ENCODE data around the gene KLF15.

Gene KLF15

GRCh38 chr3:126320517-126321293 lies 36.5 kb downstream of the KLF15 start:
- no peak for DNase-seq (ENCODE audit: low spot score)

- DNase-seq (ENCODE audit: low spot score), result no peak
Measured at GRCh38 chr3:126319701-126320295, 37.4 kb downstream of the KLF15 start.

GRCh38 chr3:126317029-126317996 lies 39.9 kb downstream of the KLF15 start:
- DNase-seq (ENCODE audit: low spot score), result no peak

- DNase-seq (ENCODE audit: low spot score), result no peak
Measured at GRCh38 chr3:126316501-126316939, 40.7 kb downstream of the KLF15 start.

- no peak for DNase-seq (ENCODE audit: low spot score)
Measured at GRCh38 chr3:126316031-126316461, 41.2 kb downstream of the KLF15 start.

- no peak for DNase-seq (ENCODE audit: low spot score)
Measured at GRCh38 chr3:126314790-126315658, 42.2 kb downstream of the KLF15 start.

- DNase-seq (ENCODE audit: low spot score), result no peak
Measured at GRCh38 chr3:126314305-126314789, 42.9 kb downstream of the KLF15 start.

GRCh38 chr3:126313580-126314304 lies 43.5 kb downstream of the KLF15 start:
- no peak for DNase-seq (ENCODE audit: low spot score)

- DNase-seq (ENCODE audit: low spot score), result no peak
Measured at GRCh38 chr3:126313166-126313565, 44.0 kb downstream of the KLF15 start.

- no peak for DNase-seq (ENCODE audit: low spot score)
Measured at GRCh38 chr3:126312341-126312740, 44.9 kb downstream of the KLF15 start.

- DNase-seq (ENCODE audit: low spot score), result no peak
Measured at GRCh38 chr3:126311338-126311978, 45.8 kb downstream of the KLF15 start.

GRCh38 chr3:126310816-126311215 lies 46.4 kb downstream of the KLF15 start:
- DNase-seq (ENCODE audit: low spot score), result no peak

- DNase-seq (ENCODE audit: low spot score), result no peak
Measured at GRCh38 chr3:126309861-126310655, 47.1 kb downstream of the KLF15 start.

GRCh38 chr3:126309165-126309564 lies 48.0 kb downstream of the KLF15 start:
- DNase-seq (ENCODE audit: low spot score), result no peak

GRCh38 chr3:126308394-126309125 lies 48.6 kb downstream of the KLF15 start:
- no peak for DNase-seq (ENCODE audit: low spot score)

- no peak for DNase-seq (ENCODE audit: low spot score)
Measured at GRCh38 chr3:126307591-126308393, 49.4 kb downstream of the KLF15 start.

- DNase-seq (ENCODE audit: low spot score), result no peak
Measured at GRCh38 chr3:126306888-126307482, 50.2 kb downstream of the KLF15 start.

Data from GM03348 (cell line).